IMR-90 (cell line): ENCODE results near the gene KCNIP1. TPM values are rescaled to one million over a fixed set of nuclear protein-coding genes. Genes with fewer than 3 reads are reported as not detected.

Source experiments
- ATAC-seq: fragments of 200-7000 bp; cut with Tn5 transposase; 2 replicates; pipeline ENCODE4 v1.9.1; 2020; ENCODE audit warnings: low read depth, mild to moderate bottlenecking, moderate library complexity
- BruUV-seq: library from RNA; stranded (reverse); fragments of 400-500 nt; replicated peaks from 2 replicates; lab custom pipeline; 2021; lab: Mats Ljungman, UMichigan
- CTCF ChIA-PET: fragments of 300-600 bp; formaldehyde crosslinking; extraction: SDS; loops from one replicate; lab custom pipeline; 2021; ENCODE audit warnings: antibody characterized with exemption; lab: Yijun Ruan, JAX
- POLR2A ChIA-PET: fragments of 300-600 bp; sonication (Branson Sonifier 250); formaldehyde crosslinking; loops from one replicate; lab custom pipeline; 2022; ENCODE audit warnings: antibody characterized with exemption; ENCODE audit not compliant: unreplicated experiment; lab: Charles Lee
- DNase-seq: peaks from one replicate; pipeline ENCODE4 v3.0.0; 2013
- H2AFZ ChIP-seq: replicated peaks from 2 replicates; pipeline ENCODE3; 2013; ENCODE audit warnings: low read length, mild to moderate bottlenecking; ENCODE audit not compliant: poor library complexity
- H2AK5ac ChIP-seq: 2 replicates; pipeline ENCODE4 v1.6.1; 2013; ENCODE audit warnings: low read depth, low read length, inconsistent platforms
- H2AK9ac ChIP-seq: replicated peaks from 2 replicates; pipeline ENCODE3; 2013; ENCODE audit warnings: mild to moderate bottlenecking, low read depth, low read length, moderate library complexity; ENCODE audit not compliant: poor library complexity
- H2BK120ac ChIP-seq: 2 replicates; pipeline ENCODE4 v1.6.1; 2013; ENCODE audit warnings: low read depth, low read length, inconsistent platforms
- H2BK15ac ChIP-seq: 3 replicates; pipeline ENCODE4 v1.6.1; 2013; ENCODE audit warnings: low read depth, low read length, inconsistent platforms
- H2BK20ac ChIP-seq: 2 replicates; pipeline ENCODE4 v1.6.1; 2013; ENCODE audit warnings: low read depth, mild to moderate bottlenecking, inconsistent platforms, low read length, moderate library complexity
- H2BK5ac ChIP-seq: 2 replicates; pipeline ENCODE4 v1.6.1; 2013; ENCODE audit warnings: mild to moderate bottlenecking, low read depth, low read length, inconsistent platforms; ENCODE audit not compliant: poor library complexity, severe bottlenecking
- H3K14ac ChIP-seq: replicated peaks from 2 replicates; pipeline ENCODE4 v1.6.1; 2013; ENCODE audit warnings: low read depth, low read length, inconsistent platforms
- H3K18ac ChIP-seq: 2 replicates; pipeline ENCODE4 v1.6.1; 2013; ENCODE audit warnings: low read depth, low read length, control low read depth
- H3K23ac ChIP-seq: 2 replicates; pipeline ENCODE4 v1.6.1; 2013; ENCODE audit warnings: low read depth, low read length, inconsistent platforms
- H3K27ac ChIP-seq: 2 replicates; pipeline ENCODE4 v1.5.1; 2013; ENCODE audit warnings: mild to moderate bottlenecking, control low read depth, low read length; ENCODE audit not compliant: insufficient read depth
- H3K27me3 ChIP-seq: 2 replicates; pipeline ENCODE4 v1.6.1; 2013; ENCODE audit warnings: low read length; ENCODE audit not compliant: control insufficient read depth, insufficient read depth
- H3K36me3 ChIP-seq: 2 replicates; pipeline ENCODE4 v1.6.1; 2013; ENCODE audit warnings: low read length, mixed read lengths; ENCODE audit not compliant: control insufficient read depth, insufficient read depth
- H3K4ac ChIP-seq: 2 replicates; pipeline ENCODE4 v1.6.1; 2013; ENCODE audit warnings: low read depth, low read length, inconsistent platforms
- H3K4me1 ChIP-seq: 2 replicates; pipeline ENCODE4 v1.6.1; 2013; ENCODE audit warnings: low read length, mixed read lengths; ENCODE audit not compliant: control insufficient read depth, insufficient read depth
- H3K4me2 ChIP-seq: 2 replicates; pipeline ENCODE4 v1.6.1; 2013; ENCODE audit warnings: low read depth, mild to moderate bottlenecking, control low read depth, low read length, moderate library complexity
- H3K4me3 ChIP-seq: 2 replicates; pipeline ENCODE4 v1.5.1; 2013; ENCODE audit warnings: low read depth, mild to moderate bottlenecking, control low read depth, low read length, moderate library complexity; ENCODE audit not compliant: insufficient read depth
- H3K56ac ChIP-seq: 2 replicates; pipeline ENCODE4 v1.6.1; 2013; ENCODE audit warnings: low read length, inconsistent platforms; ENCODE audit not compliant: insufficient read depth; ENCODE audit errors: extremely low read depth
- H3K79me1 ChIP-seq, 2 experiments: 2 replicates each; pipeline ENCODE4 v1.6.1; 2013; ENCODE audit warnings: low read length in 2 of 2, inconsistent platforms in 1 of 2, low read depth in 1 of 2
- H3K9ac ChIP-seq: 2 replicates; pipeline ENCODE4 v1.6.1; 2013; ENCODE audit warnings: low read depth, low read length, control low read depth
- H3K9me1 ChIP-seq: 2 replicates; pipeline ENCODE4 v1.6.1; 2013; ENCODE audit warnings: low read length, inconsistent platforms; ENCODE audit not compliant: insufficient read depth
- H3K9me3 ChIP-seq: 2 replicates; pipeline ENCODE4 v1.6.1; 2013; ENCODE audit warnings: low read length; ENCODE audit not compliant: control insufficient read depth, insufficient read depth
- H4K20me1 ChIP-seq: 2 replicates; pipeline ENCODE4 v1.6.1; 2013; ENCODE audit warnings: low read length, inconsistent platforms; ENCODE audit not compliant: insufficient read depth
- H4K5ac ChIP-seq: 2 replicates; pipeline ENCODE4 v1.6.1; 2013; ENCODE audit warnings: mild to moderate bottlenecking, low read depth, low read length, control low read depth
- H4K8ac ChIP-seq, 2 experiments: 2 replicates each; pipeline ENCODE4 v1.6.1; 2013; ENCODE audit warnings: low read depth in 2 of 2, low read length in 2 of 2, control low read depth in 1 of 2, inconsistent platforms in 1 of 2
- H4K91ac ChIP-seq: 2 replicates; pipeline ENCODE4 v1.6.1; 2013; ENCODE audit warnings: low read depth, low read length, inconsistent platforms; ENCODE audit not compliant: insufficient read depth
- BHLHE40 ChIP-seq: fragments of 150-350 bp; IDR thresholded peaks from 2 replicates; pipeline ENCODE4 v1.6.1; 2016; ENCODE audit warnings: mild to moderate bottlenecking, low read depth, low read length
- CEBPB ChIP-seq: IDR thresholded peaks from 2 replicates; pipeline ENCODE4 v1.6.1; 2012; ENCODE audit warnings: low read depth, low read length, improper control_type of control experiment
- CHD1 ChIP-seq: IDR thresholded peaks from 2 replicates; pipeline ENCODE4 v1.6.1; 2012; ENCODE audit warnings: low read depth, low read length, improper control_type of control experiment
- CTCF ChIP-seq: conservative IDR thresholded peaks from 2 replicates; pipeline ENCODE4 v1.5.1; 2012; ENCODE audit warnings: mild to moderate bottlenecking, low read depth, low read length, improper control_type of control experiment
- FOS ChIP-seq: fragments of 150-350 bp; IDR thresholded peaks from 2 replicates; pipeline ENCODE4 v1.6.1; 2016; ENCODE audit warnings: low read depth, low read length
- MAFK ChIP-seq: IDR thresholded peaks from 2 replicates; pipeline ENCODE4 v1.6.1; 2012; ENCODE audit warnings: low read depth, low read length, improper control_type of control experiment
- MAZ ChIP-seq: IDR thresholded peaks from 2 replicates; pipeline ENCODE4 v1.6.1; 2012; ENCODE audit warnings: low read depth, mild to moderate bottlenecking, low read length, improper control_type of control experiment, moderate library complexity, borderline replicate concordance
- MXI1 ChIP-seq: IDR thresholded peaks from 2 replicates; pipeline ENCODE4 v1.6.1; 2012; ENCODE audit warnings: low read depth, mild to moderate bottlenecking, low read length, moderate library complexity, borderline replicate concordance
- NFE2L2 ChIP-seq: fragments of 150-350 bp; IDR thresholded peaks from 2 replicates; pipeline ENCODE4 v1.6.1; 2016; ENCODE audit warnings: low read depth, mild to moderate bottlenecking, low read length
- POLR2A ChIP-seq: IDR thresholded peaks from 2 replicates; pipeline ENCODE4 v1.6.1; 2012; ENCODE audit warnings: mild to moderate bottlenecking, low read depth, low read length
- RAD21 ChIP-seq: IDR thresholded peaks from 2 replicates; pipeline ENCODE4 v1.6.1; 2012; ENCODE audit warnings: low read length, improper control_type of control experiment
- RCOR1 ChIP-seq: IDR thresholded peaks from 2 replicates; pipeline ENCODE4 v1.6.1; 2012; ENCODE audit warnings: mild to moderate bottlenecking, low read length, improper control_type of control experiment; ENCODE audit not compliant: insufficient replicate concordance
- RFX5 ChIP-seq: IDR thresholded peaks from 2 replicates; pipeline ENCODE4 v1.8.0; 2012; ENCODE audit warnings: low read depth, mild to moderate bottlenecking, low read length, moderate library complexity
- SMC3 ChIP-seq: fragments of 150-350 bp; IDR thresholded peaks from 2 replicates; pipeline ENCODE4 v1.6.1; 2016; ENCODE audit warnings: low read depth, mild to moderate bottlenecking, antibody characterized with exemption, low read length, moderate library complexity
- USF2 ChIP-seq: fragments of 150-350 bp; IDR thresholded peaks from 2 replicates; pipeline ENCODE4 v1.6.1; 2017; ENCODE audit warnings: mild to moderate bottlenecking, antibody characterized with exemption, low read length, low read depth
- WGBS, 2 experiments: methylation state at CpG; one replicate each; pipeline versions ENCODE4 v1.1.5 to v1.1.7; 2013; ENCODE audit warnings: missing lambda C conversion rate in 2 of 2; ENCODE audit not compliant: insufficient read length in 1 of 2; ENCODE audit errors: extremely low coverage in 2 of 2; 5-methylcytosine and 5-hydroxymethylcytosine counted together
- dilution Hi-C: fragments of 300-500 bp; cut with HindIII; formaldehyde crosslinking; loops from one replicate; pipeline ENCODE4 v1.14.3; 2018; ENCODE audit warnings: low sequenced_read_pairs; ENCODE audit not compliant: unreplicated experiment
- in situ Hi-C: fragments of 300-500 bp; cut with MboI; formaldehyde crosslinking; loops from 3 replicates; pipeline ENCODE4 v1.14.3; 2019; ENCODE audit warnings: low sequenced_read_pairs, inconsistent platforms, mixed read lengths
- intact Hi-C: fragments of 100-400 bp; cut with micrococcal nuclease; formaldehyde crosslinking; loops from 2 replicates; pipeline ENCODE4 v1.10.0; 2022
- polyA plus RNA-seq, 3 experiments: library from polyadenylated mRNA; depleted of rRNA; stranded (reverse); fragments of >200 nt; gene quantifications; 2 replicates each; pipeline ENCODE4 v1.2.3, GENCODE V29; 2012; ENCODE audit warnings: low replicate concordance in 1 of 3
- total RNA-seq: library from RNA; depleted of rRNA; stranded (reverse); fragments of >200 nt; gene quantifications from 2 replicates; pipeline ENCODE4 v1.2.3, GENCODE V29; 2012
- TF ChIP-seq, protein P1 (sequence below): fragments of 150-350 bp; IDR thresholded peaks from 2 replicates; pipeline ENCODE4 v1.6.1; 2016; ENCODE audit warnings: low read depth, mild to moderate bottlenecking, low read length, moderate library complexity, borderline replicate concordance

The KCNIP1 gene
- total and polyA plus RNA-seq, 2 of the 4 experiments (the other 2 are of a cell fraction): not detected

DNA sequence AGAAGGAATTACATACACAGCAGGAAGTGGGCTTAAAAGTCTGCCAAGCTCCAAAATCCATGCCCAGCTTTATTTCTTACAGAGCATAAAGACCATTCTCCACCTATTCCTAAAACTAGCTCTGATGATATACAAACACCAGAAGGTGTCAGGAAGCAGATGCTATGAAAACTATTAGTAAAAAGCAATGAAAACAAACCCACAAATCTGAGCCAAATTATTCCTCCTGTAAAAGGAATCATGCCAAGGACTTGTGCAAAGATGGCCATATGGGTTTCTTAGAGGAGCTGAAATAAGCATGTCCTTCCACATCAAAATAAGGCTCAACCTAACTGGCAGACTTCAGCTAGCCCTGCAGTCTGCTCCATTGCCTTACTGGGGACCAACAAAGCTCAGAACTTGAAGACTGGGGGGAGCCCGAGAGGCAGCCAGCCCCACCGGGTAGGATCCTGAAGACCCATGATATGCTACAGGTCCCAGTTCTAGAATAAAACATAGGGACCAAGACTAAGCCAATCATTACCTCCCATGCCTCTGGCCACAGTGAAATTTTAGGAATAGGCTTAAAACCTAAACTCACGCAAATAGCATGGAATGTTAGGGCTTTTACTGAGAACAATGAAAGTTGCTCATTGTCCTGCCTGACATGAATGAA, 236.9 kb downstream of the KCNIP1 start:
- H2BK120ac ChIP-seq: no peak overlapping the region
- DNase-seq: no peak
- no peak overlapping the region for H4K91ac ChIP-seq
- H3K23ac ChIP-seq: no peak overlapping the region
- no peak overlapping the region for H2AK5ac ChIP-seq
- H4K20me1 ChIP-seq: no peaks in the 10 kb centered on the region
- H3K56ac ChIP-seq: no peak overlapping the region
- no peak overlapping the region for H2BK20ac ChIP-seq
- no peak overlapping the region for H2AK9ac ChIP-seq
- peaks cover 2% of the 10 kb centered on the region; the same call in 1 of the 2 replicates for H3K4me1 ChIP-seq
- no peaks in the 10 kb centered on the region for H3K9me3 ChIP-seq
- H3K27me3 ChIP-seq: peaks cover 2% of the 10 kb centered on the region; the same call in 1 of the 2 replicates
- no peak overlapping the region for H3K4me2 ChIP-seq
- dilution Hi-C loops: no loop called here
- no peak for ATAC-seq
- no peak overlapping the region for H3K18ac ChIP-seq
- H4K5ac ChIP-seq: no peak overlapping the region
- H3K4ac ChIP-seq: no peak overlapping the region
- in situ Hi-C loops: no loop called here
- TF ChIP-seq NFE2L2 (no peak), MXI1 (no peak), RAD21 (no peak), RFX5 (no peak), MAZ (no peak), USF2 (no peak), SMC3 (no peak), CTCF (no peak), MAFK (no peak), FOS (no peak), BHLHE40 (no peak), CHD1 (no peak), CEBPB (no peak), RCOR1 (no peak), POLR2A (no peak)
- TF ChIP-seq, protein P1, sequence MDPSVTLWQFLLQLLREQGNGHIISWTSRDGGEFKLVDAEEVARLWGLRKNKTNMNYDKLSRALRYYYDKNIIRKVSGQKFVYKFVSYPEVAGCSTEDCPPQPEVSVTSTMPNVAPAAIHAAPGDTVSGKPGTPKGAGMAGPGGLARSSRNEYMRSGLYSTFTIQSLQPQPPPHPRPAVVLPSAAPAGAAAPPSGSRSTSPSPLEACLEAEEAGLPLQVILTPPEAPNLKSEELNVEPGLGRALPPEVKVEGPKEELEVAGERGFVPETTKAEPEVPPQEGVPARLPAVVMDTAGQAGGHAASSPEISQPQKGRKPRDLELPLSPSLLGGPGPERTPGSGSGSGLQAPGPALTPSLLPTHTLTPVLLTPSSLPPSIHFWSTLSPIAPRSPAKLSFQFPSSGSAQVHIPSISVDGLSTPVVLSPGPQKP: no peak
- no peak overlapping the region for H3K4me3 ChIP-seq
- H2BK5ac ChIP-seq: no peak overlapping the region
- H3K27ac ChIP-seq: no peak overlapping the region
- no peak overlapping the region for H3K9ac ChIP-seq
- BruUV-seq: no TSS peak
- H3K14ac ChIP-seq: no peak overlapping the region
- no peaks in the 10 kb centered on the region for H3K36me3 ChIP-seq
- H3K79me1 ChIP-seq: no peaks in the 10 kb centered on the region
- intact Hi-C loops: no loop called here
- 63% methylated on average over 1 of the region's 3 CpGs; no CpG with 5 or more reads in 1 of the 2 experiments for WGBS, 2 experiments
- ChIA-PET CTCF (interaction anchor here (0.6 kb wide), 1 partner anchor 311 kb away, joined by 7 read pairs; no protein-coding TSS in a partner anchor), POLR2A (no interaction called here)
- H3K9me1 ChIP-seq: no peaks in the 10 kb centered on the region
- no peak overlapping the region for H4K8ac ChIP-seq
- H2BK15ac ChIP-seq: no peak overlapping the region
- no peak overlapping the region for H2AFZ ChIP-seq
